Smooth muscle cell (in vitro differentiated cells): Measurements from ENCODE around the gene ABCC1. TPM values are rescaled to one million over a fixed set of nuclear protein-coding genes. Genes with fewer than 3 reads are reported as not detected.
A peak's percentile ranks its signal among the peaks of the same experiment; 100 is the strongest.

Source experiments
- DNase-seq: peaks from one replicate; lab custom pipeline; 2025; ENCODE audit not compliant: unreplicated experiment; lab: John Stamatoyannopoulos, UW
- H2AFZ ChIP-seq: fragments of 200-600 bp; sonication (generic); 2 replicates; pipeline ENCODE4 v1.6.0; 2016; ENCODE audit warnings: antibody characterized with exemption, low read depth, mild to moderate bottlenecking
- H3F3A ChIP-seq: fragments of 200-600 bp; sonication (generic); 2 replicates; pipeline ENCODE4 v1.6.0; 2017; ENCODE audit warnings: antibody characterized with exemption, low read depth
- H3K27ac ChIP-seq: fragments of 200-600 bp; sonication (generic); 2 replicates; pipeline ENCODE4 v1.5.1; 2016; ENCODE audit warnings: low read depth, mild to moderate bottlenecking
- H3K27me3 ChIP-seq: fragments of 200-600 bp; sonication (generic); 2 replicates; pipeline ENCODE4 v1.6.1; 2016; ENCODE audit warnings: low read depth, mild to moderate bottlenecking
- H3K36me3 ChIP-seq: fragments of 200-600 bp; sonication (generic); 2 replicates; pipeline ENCODE4 v1.5.1; 2016; ENCODE audit warnings: low read depth
- H3K4me1 ChIP-seq: fragments of 200-600 bp; sonication (generic); 2 replicates; pipeline ENCODE4 v1.5.1; 2016; ENCODE audit warnings: low read depth
- H3K4me2 ChIP-seq: fragments of 200-600 bp; sonication (generic); 2 replicates; pipeline ENCODE4 v1.6.0; 2016; ENCODE audit warnings: mild to moderate bottlenecking
- H3K4me3 ChIP-seq: fragments of 200-600 bp; sonication (generic); 2 replicates; pipeline ENCODE4 v1.5.1; 2016; ENCODE audit warnings: mild to moderate bottlenecking
- H3K79me2 ChIP-seq: fragments of 200-600 bp; sonication (generic); 2 replicates; pipeline ENCODE4 v1.6.0; 2016; ENCODE audit warnings: low read depth, mild to moderate bottlenecking
- H3K9ac ChIP-seq: fragments of 200-600 bp; sonication (generic); 2 replicates; pipeline ENCODE4 v1.6.0; 2016; ENCODE audit warnings: low read depth
- H3K9me3 ChIP-seq: fragments of 200-600 bp; sonication (generic); replicated peaks from 2 replicates; pipeline ENCODE4 v1.5.1; 2016; ENCODE audit warnings: low read depth
- H4K20me1 ChIP-seq: fragments of 200-600 bp; sonication (generic); 2 replicates; pipeline ENCODE4 v1.6.0; 2016; ENCODE audit warnings: low read depth
- CTCF ChIP-seq: fragments of 200-600 bp; sonication (generic); IDR thresholded peaks from 2 replicates; pipeline ENCODE4 v1.5.1; 2017; ENCODE audit warnings: borderline replicate concordance, mild to moderate bottlenecking, antibody characterized with exemption; ENCODE audit not compliant: insufficient read depth, poor library complexity, severe bottlenecking
- WGBS: methylation state at CpG from one replicate; pipeline ENCODE4 v1.1.7; 2016; ENCODE audit warnings: low lambda C conversion rate; 5-methylcytosine and 5-hydroxymethylcytosine counted together
- polyA plus RNA-seq: library from polyadenylated mRNA; unstranded; fragments of >200 nt; fragmentation: Nextera tagmentation; extraction: Ambion mirVana; gene quantifications from 2 replicates; pipeline ENCODE4 v1.2.1, GENCODE V29; 2016
- total RNA-seq: library from RNA; depleted of rRNA; stranded (reverse); fragments of >200 nt; gene quantifications from 2 replicates; pipeline ENCODE4 v1.2.3, GENCODE V29; 2014

ABCC1 gene
- total and polyA plus RNA-seq, 2 experiments from 2014 or later: 10.2 to 22.7 TPM

GRCh38 chr16:16075488-16076422 lies 126.3 kb downstream of the ABCC1 start:
- H3K27ac ChIP-seq: no peak overlapping the region
- no peaks in the 10 kb centered on the region for H3K9me3 ChIP-seq
- H3K4me1 ChIP-seq: peaks cover 8% of the 10 kb centered on the region
- no peak overlapping the region for H2AFZ ChIP-seq
- H3K27me3 ChIP-seq: no peaks in the 10 kb centered on the region
- H3F3A ChIP-seq: no peaks in the 10 kb centered on the region
- DNase-seq: no peak
- no peaks in the 10 kb centered on the region for H3K79me2 ChIP-seq
- H3K36me3 ChIP-seq: no peaks in the 10 kb centered on the region
- H3K9ac ChIP-seq: no peak overlapping the region
- no peaks in the 10 kb centered on the region for H4K20me1 ChIP-seq
- peak overlapping the region; percentile 47 for H3K4me2 ChIP-seq
- no peak for TF ChIP-seq CTCF
- 96% methylated on average over 31 of the region's 31 CpGs for WGBS
- H3K4me3 ChIP-seq: no peak overlapping the region

- Histone ChIP-seq H3K27me3 (no peaks in the 10 kb centered on the region), H3K79me2 (no peaks in the 10 kb centered on the region), H3K4me1 (peaks cover 8% of the 10 kb centered on the region), H3F3A (no peaks in the 10 kb centered on the region), H2AFZ (no peak overlapping the region), H3K4me3 (no peak overlapping the region), H3K9me3 (no peaks in the 10 kb centered on the region), H3K9ac (no peak overlapping the region), H3K4me2 (no peak overlapping the region), H4K20me1 (no peaks in the 10 kb centered on the region), H3K27ac (no peak overlapping the region), H3K36me3 (no peaks in the 10 kb centered on the region)
- TF ChIP-seq CTCF: no peak
- DNase-seq: no peak
- over 99% methylated on average over 9 of the region's 9 CpGs for WGBS
Measured at GRCh38 chr16:16076423-16076813, 127.0 kb downstream of the ABCC1 start.

GRCh38 chr16:16080465-16081065 lies 131.1 kb downstream of the ABCC1 start:
- WGBS: 87% methylated on average over 10 of the region's 10 CpGs
- H3K36me3 ChIP-seq: peaks cover 17% of the 10 kb centered on the region
- no peak overlapping the region for H3K4me3 ChIP-seq
- no peaks in the 10 kb centered on the region for H3F3A ChIP-seq
- DNase-seq: no peak
- H2AFZ ChIP-seq: no peak overlapping the region
- no peak overlapping the region for H3K27ac ChIP-seq
- no peak overlapping the region for H3K9ac ChIP-seq
- TF ChIP-seq CTCF: no peak
- H3K4me2 ChIP-seq: no peak overlapping the region
- H3K79me2 ChIP-seq: no peaks in the 10 kb centered on the region
- no peaks in the 10 kb centered on the region for H4K20me1 ChIP-seq
- H3K27me3 ChIP-seq: no peaks in the 10 kb centered on the region
- no peaks in the 10 kb centered on the region for H3K4me1 ChIP-seq
- H3K9me3 ChIP-seq: no peaks in the 10 kb centered on the region

- no peak overlapping the region for H3K9ac ChIP-seq
- WGBS: 96% methylated on average over 3 of the region's 3 CpGs
- H3K4me1 ChIP-seq: no peaks in the 10 kb centered on the region
- H3K79me2 ChIP-seq: no peaks in the 10 kb centered on the region
- no peak overlapping the region for H3K4me2 ChIP-seq
- DNase-seq: no peak
- H4K20me1 ChIP-seq: no peaks in the 10 kb centered on the region
- H3F3A ChIP-seq: no peaks in the 10 kb centered on the region
- H3K27me3 ChIP-seq: no peaks in the 10 kb centered on the region
- no peaks in the 10 kb centered on the region for H3K9me3 ChIP-seq
- H3K36me3 ChIP-seq: peaks cover 17% of the 10 kb centered on the region
- H2AFZ ChIP-seq: no peak overlapping the region
- no peak for TF ChIP-seq CTCF
- no peak overlapping the region for H3K27ac ChIP-seq
- no peak overlapping the region for H3K4me3 ChIP-seq
Measured at GRCh38 chr16:16081141-16081540, 131.7 kb downstream of the ABCC1 start.
